ENCODE results near the gene ZCRB1.

The ZCRB1 gene

DNA sequence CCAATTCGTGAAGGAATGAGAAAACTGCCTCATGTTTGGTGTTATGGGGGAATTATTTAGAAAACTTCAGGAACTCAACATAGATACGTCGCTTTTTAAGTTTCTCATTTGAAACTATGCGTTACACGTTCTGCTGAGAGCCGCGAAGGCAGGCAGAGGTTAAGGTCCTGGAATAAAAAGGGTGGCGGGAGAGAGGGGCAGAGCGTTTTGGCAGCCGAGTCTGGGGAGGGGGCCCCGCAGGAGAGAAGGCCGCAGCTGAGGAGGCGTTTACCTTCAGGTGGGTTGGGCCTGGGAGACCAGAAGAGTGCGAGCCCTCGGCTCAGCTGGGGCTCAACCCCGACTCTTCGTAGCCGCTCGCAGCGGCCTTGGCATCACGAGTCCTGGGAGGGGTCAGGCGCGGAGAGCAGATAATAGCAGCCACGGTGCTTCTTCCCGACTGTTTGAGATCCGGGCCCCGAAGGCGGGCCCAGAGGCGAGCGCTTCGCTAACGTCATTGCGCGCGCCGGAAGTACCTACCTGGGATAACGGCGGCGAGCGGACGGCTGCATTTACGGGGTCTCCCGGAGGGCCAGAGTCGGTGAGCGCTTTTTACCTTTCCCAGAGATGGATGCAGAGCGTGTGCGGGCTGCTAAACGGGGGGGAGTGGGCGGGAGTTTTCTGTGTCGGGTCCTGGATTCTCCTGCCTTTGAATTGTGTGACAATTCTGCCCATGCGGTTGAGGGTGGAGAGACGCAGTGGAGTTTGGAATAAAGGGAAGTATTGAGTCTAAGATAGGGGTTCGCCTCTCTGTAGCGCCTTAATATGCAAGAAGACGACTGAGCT lies at the start of gene ZCRB1, which contains the start of gene PPHLN1:
TSS of gene ZCRB1 (minus strand) at position 442 of the 822 bp plus-strand sequence. CDS start 1,992 bp downstream, outside the sequence.
TSS of gene PPHLN1 (plus strand) at position 515 of the 822 bp plus-strand sequence. CDS start 9,736 bp downstream, outside the sequence.
- H4K20me1 ChIP-seq (ENCODE audit: insufficient read depth, low read length) = no peaks in the 10 kb centered on the region
- TF ChIP-seq EZH2 (optimal IDR thresholded peaks at IDR 0.05; ENCODE audit: low read depth, low read length) = no peak
- TF ChIP-seq EZH2phosphoT487 (IDR thresholded peaks at IDR 0.05; ENCODE audit: low read length) = no peak
- TF ChIP-seq, protein P1, sequence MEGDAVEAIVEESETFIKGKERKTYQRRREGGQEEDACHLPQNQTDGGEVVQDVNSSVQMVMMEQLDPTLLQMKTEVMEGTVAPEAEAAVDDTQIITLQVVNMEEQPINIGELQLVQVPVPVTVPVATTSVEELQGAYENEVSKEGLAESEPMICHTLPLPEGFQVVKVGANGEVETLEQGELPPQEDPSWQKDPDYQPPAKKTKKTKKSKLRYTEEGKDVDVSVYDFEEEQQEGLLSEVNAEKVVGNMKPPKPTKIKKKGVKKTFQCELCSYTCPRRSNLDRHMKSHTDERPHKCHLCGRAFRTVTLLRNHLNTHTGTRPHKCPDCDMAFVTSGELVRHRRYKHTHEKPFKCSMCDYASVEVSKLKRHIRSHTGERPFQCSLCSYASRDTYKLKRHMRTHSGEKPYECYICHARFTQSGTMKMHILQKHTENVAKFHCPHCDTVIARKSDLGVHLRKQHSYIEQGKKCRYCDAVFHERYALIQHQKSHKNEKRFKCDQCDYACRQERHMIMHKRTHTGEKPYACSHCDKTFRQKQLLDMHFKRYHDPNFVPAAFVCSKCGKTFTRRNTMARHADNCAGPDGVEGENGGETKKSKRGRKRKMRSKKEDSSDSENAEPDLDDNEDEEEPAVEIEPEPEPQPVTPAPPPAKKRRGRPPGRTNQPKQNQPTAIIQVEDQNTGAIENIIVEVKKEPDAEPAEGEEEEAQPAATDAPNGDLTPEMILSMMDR (IDR thresholded peaks at IDR 0.05; ENCODE audit: low read length) = no peak
- peak within 1 kb of the TSS; percentile 78 for H3K4me3 ChIP-seq (ENCODE audit: low read length)
- H3K27ac ChIP-seq (ENCODE audit: low read length) = peak within 1 kb of the TSS; percentile 76
- H3K9me2 ChIP-seq (replicated peaks; ENCODE audit: insufficient read depth, low read length) = no peaks in the 10 kb centered on the region
- H3F3A ChIP-seq (ENCODE audit: insufficient read depth, low read length) = peaks cover 15% of the 10 kb centered on the region
- H3K9me3 ChIP-seq (replicated peaks; ENCODE audit: insufficient read depth, low read length) = no peaks in the 10 kb centered on the region
- peak within 1 kb of the TSS; percentile 86 for H2AFZ ChIP-seq (ENCODE audit: low read length)
- H3K36me3 ChIP-seq (replicated peaks; ENCODE audit: insufficient read depth, low read length) = no peaks in the 10 kb centered on the region
- H3K9ac ChIP-seq (ENCODE audit: low read length) = peak within 1 kb of the TSS; percentile 78
- H3K27me3 ChIP-seq (replicated peaks; ENCODE audit: insufficient read depth, low read length) = no peaks in the 10 kb centered on the region
- H3K79me2 ChIP-seq (ENCODE audit: low read length) = peaks cover 60% of the 10 kb centered on the region
- H3K4me1 ChIP-seq (ENCODE audit: low read length) = peaks cover 16% of the 10 kb centered on the region
- H3K4me2 ChIP-seq (ENCODE audit: low read depth, low read length) = peak within 1 kb of the TSS; percentile 89
- DNase-seq = peak; percentile 90

GRCh38 chr12:42373669-42374068 lies 47.8 kb upstream of the ZCRB1 start:
- no peak overlapping the region for H3K27ac ChIP-seq (ENCODE audit: low read length)
- H3K79me2 ChIP-seq (ENCODE audit: low read length) = peaks cover 17% of the 10 kb centered on the region
- no peak overlapping the region for H3K4me3 ChIP-seq (ENCODE audit: low read length)

DNA sequence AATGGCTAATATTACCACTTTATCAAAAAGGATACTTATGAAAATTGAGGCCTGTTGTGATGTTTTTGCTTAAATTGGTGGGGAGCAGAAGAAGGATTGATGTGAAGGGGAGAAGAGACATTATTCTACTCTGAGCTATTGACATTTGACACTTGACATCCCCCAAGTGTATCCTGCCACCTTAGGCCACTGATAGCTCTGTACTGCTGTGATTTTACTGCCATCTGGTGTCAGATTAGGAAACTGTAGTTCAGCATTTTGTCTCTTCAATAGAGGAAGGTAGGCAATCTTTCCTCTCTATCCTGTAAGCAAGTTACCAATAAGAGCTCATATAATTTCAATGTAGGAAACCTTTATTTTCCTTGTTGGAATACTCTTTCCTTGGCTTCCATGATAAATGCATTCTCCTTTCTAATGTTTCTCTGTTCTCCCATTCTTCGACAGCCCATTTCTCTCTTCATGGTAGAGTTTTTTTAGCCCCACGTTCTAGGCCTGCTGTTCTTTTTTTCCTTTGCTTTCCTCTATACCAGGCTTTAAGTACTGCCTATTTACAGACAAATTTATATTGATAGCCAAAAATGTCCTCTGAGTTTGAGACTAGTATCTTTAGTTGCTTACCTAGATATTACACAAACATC lies 46.4 kb upstream of the ZCRB1 start:
- Histone ChIP-seq H3K36me3 (replicated peaks; ENCODE audit: insufficient read depth, low read length) (no peaks in the 10 kb centered on the region; the same call in 1 of the 2 replicates), H3K27ac (ENCODE audit: low read length) (no peak overlapping the region), H3K9ac (ENCODE audit: low read length) (no peak overlapping the region), H2AFZ (ENCODE audit: low read length) (no peak overlapping the region), H3K79me2 (ENCODE audit: low read length) (peaks cover 17% of the 10 kb centered on the region), H4K20me1 (ENCODE audit: insufficient read depth, low read length) (no peaks in the 10 kb centered on the region), H3K4me1 (ENCODE audit: low read length) (0 out of 2 replicates have a peak, but pooled peaks cover 2% of the 10 kb centered on the region), H3K9me3 (replicated peaks; ENCODE audit: insufficient read depth, low read length) (no peaks in the 10 kb centered on the region), H3K9me2 (replicated peaks; ENCODE audit: insufficient read depth, low read length) (no peaks in the 10 kb centered on the region), H3F3A (ENCODE audit: insufficient read depth, low read length) (no peaks in the 10 kb centered on the region), H3K4me2 (ENCODE audit: low read depth, low read length) (no peak overlapping the region), H3K4me3 (ENCODE audit: low read length) (no peak overlapping the region), H3K27me3 (replicated peaks; ENCODE audit: insufficient read depth, low read length) (no peaks in the 10 kb centered on the region)
- DNase-seq = peak; percentile 79
- TF ChIP-seq EZH2 (optimal IDR thresholded peaks at IDR 0.05; ENCODE audit: low read depth, low read length) = no peak
- no peak for TF ChIP-seq EZH2phosphoT487 (IDR thresholded peaks at IDR 0.05; ENCODE audit: low read length)
- TF ChIP-seq, protein P1 (IDR thresholded peaks at IDR 0.05; ENCODE audit: low read length) = peak; percentile 85

More at GRCh38 chr12:42373669-42374068, 47.8 kb upstream of the ZCRB1 start:
- Histone ChIP-seq H3K9me2 (replicated peaks; ENCODE audit: insufficient read depth, low read length) (no peaks in the 10 kb centered on the region), H3K27me3 (replicated peaks; ENCODE audit: insufficient read depth, low read length) (no peaks in the 10 kb centered on the region), H3F3A (ENCODE audit: insufficient read depth, low read length) (no peaks in the 10 kb centered on the region), H4K20me1 (ENCODE audit: insufficient read depth, low read length) (no peaks in the 10 kb centered on the region), H3K36me3 (replicated peaks; ENCODE audit: insufficient read depth, low read length) (no peaks in the 10 kb centered on the region; the same call in 1 of the 2 replicates), H3K9me3 (replicated peaks; ENCODE audit: insufficient read depth, low read length) (no peaks in the 10 kb centered on the region), H3K4me1 (ENCODE audit: low read length) (0 out of 2 replicates have a peak, but pooled peaks cover 2% of the 10 kb centered on the region), H3K4me2 (ENCODE audit: low read depth, low read length) (no peak overlapping the region), H3K9ac (ENCODE audit: low read length) (no peak overlapping the region), H2AFZ (ENCODE audit: low read length) (no peak overlapping the region)
- DNase-seq = no peak
- TF ChIP-seq EZH2phosphoT487 (IDR thresholded peaks at IDR 0.05; ENCODE audit: low read length) (no peak), EZH2 (optimal IDR thresholded peaks at IDR 0.05; ENCODE audit: low read depth, low read length) (no peak)
- TF ChIP-seq, protein P1 (IDR thresholded peaks at IDR 0.05; ENCODE audit: low read length) = no peak
